K562 (cell line): ENCODE measurements around the gene CNPY4. TPM values are rescaled to one million over a fixed set of nuclear protein-coding genes. Genes with fewer than 3 reads are reported as not detected.

ENCODE experiments used
- PHTF2 ChIP-seq: fragments of 250-450 bp; sonication (Bioruptor Pico); IDR thresholded peaks from 2 replicates; pipeline ENCODE4 v1.5.0; 2021; ENCODE audit warnings: mild to moderate bottlenecking
- SAFB2 ChIP-seq: fragments of 200-400 bp; formaldehyde crosslinking; IDR thresholded peaks from 2 replicates; pipeline ENCODE4 v1.6.1; 2018; ENCODE audit warnings: borderline replicate concordance, low read length, low read depth, moderate library complexity; ENCODE audit not compliant: severe bottlenecking
- STAT5A ChIP-seq: IDR thresholded peaks from 2 replicates; pipeline ENCODE4 v1.6.1; 2012; ENCODE audit warnings: low read length, inconsistent platforms, borderline replicate concordance
- TEAD1 ChIP-seq, 2 experiments: fragments of 450-650 bp in 1 of 2; sonication (generic) in 1 of 2; formaldehyde crosslinking; IDR thresholded peaks; 2 replicates each; pipeline versions ENCODE4 v1.4.0 to v1.8.0; 2020 to 2022; ENCODE audit warnings: mild to moderate bottlenecking in 2 of 2, missing genetic modification reagents in 1 of 2
- TOE1 ChIP-seq, 2 experiments: fragments of 450-650 bp in 1 of 2; sonication (generic) in 1 of 2; formaldehyde crosslinking in 1 of 2; IDR thresholded peaks; 2 replicates each; pipeline versions ENCODE4 v1.7.1 to v1.8.0; 2016 to 2022; ENCODE audit warnings: borderline replicate concordance in 2 of 2, mild to moderate bottlenecking in 2 of 2, antibody characterized with exemption in 1 of 2, inconsistent platforms in 1 of 2, low read depth in 1 of 2, missing genetic modification reagents in 1 of 2, moderate library complexity in 1 of 2
- ZNF41 ChIP-seq: fragments of 250-450 bp; sonication (Bioruptor Pico); conservative IDR thresholded peaks from 2 replicates; pipeline ENCODE4 v1.4.0; 2020; ENCODE audit warnings: mild to moderate bottlenecking
- ZNF436 ChIP-seq: fragments of 250-450, 450-650 bp; sonication (Bioruptor Pico); formaldehyde crosslinking; IDR thresholded peaks from 2 replicates; pipeline ENCODE4 v1.7.0; 2020; ENCODE audit warnings: mild to moderate bottlenecking
- polyA plus RNA-seq, 8 experiments: library from polyadenylated mRNA; depleted of rRNA in 4 of 8; stranded (reverse) in 5 of 8; unstranded in 3 of 8; fragments of >200 nt; fragmentation: Nextera tagmentation in 2 of 8; fragmentation: Illumina TruSeq in 1 of 8; extraction: Ambion mirVana in 2 of 8; extraction: Trizol in 1 of 8; gene quantifications; 2 replicates each; pipeline versions ENCODE4 v1.2.1 to v1.2.3, GENCODE V29; 2011 to 2014; ENCODE audit warnings: inconsistent platforms in 1 of 8, missing spikeins in 1 of 8
- total RNA-seq, 7 experiments: library from RNA; depleted of rRNA in 6 of 7; stranded (reverse); fragments of >200 nt in 6 of 7; fragmentation: Illumina TruSeq in 2 of 7; extraction: Trizol in 2 of 7; gene quantifications; 2 replicates each; pipeline versions ENCODE4 v1.2.1 to v1.2.3, GENCODE V29; 2011 to 2021; ENCODE audit warnings: low replicate concordance in 1 of 7
- TF ChIP-seq, protein P1 (sequence below): fragments of 250-450 bp; sonication (Bioruptor Pico); IDR thresholded peaks from 2 replicates; pipeline ENCODE4 v1.5.1; 2021; ENCODE audit warnings: mild to moderate bottlenecking
- TF ChIP-seq, protein P2 (sequence below): sonication (generic); formaldehyde crosslinking; IDR thresholded peaks from 2 replicates; pipeline ENCODE4 v1.8.0; 2023; ENCODE audit warnings: missing genetic modification reagents, mild to moderate bottlenecking, borderline replicate concordance
- TF ChIP-seq, protein P3 (sequence below): fragments of 450-650 bp; IDR thresholded peaks from 2 replicates; pipeline ENCODE4 v1.6.1; 2018; ENCODE audit warnings: mild to moderate bottlenecking, low read depth; ENCODE audit not compliant: partially characterized antibody
- TF ChIP-seq, protein P4 (sequence below): fragments of 200-400 bp; formaldehyde crosslinking; IDR thresholded peaks from 2 replicates; pipeline ENCODE4 v1.6.1; 2017; ENCODE audit warnings: mild to moderate bottlenecking, low read depth, low read length, moderate library complexity

CNPY4 gene
- total and polyA plus RNA-seq, 9 of the 15 experiments (the other 6 are each of a cell fraction or from before 2014, with no cell fraction given) = 1.9 to 11.2 (median 7.0) TPM

DNA sequence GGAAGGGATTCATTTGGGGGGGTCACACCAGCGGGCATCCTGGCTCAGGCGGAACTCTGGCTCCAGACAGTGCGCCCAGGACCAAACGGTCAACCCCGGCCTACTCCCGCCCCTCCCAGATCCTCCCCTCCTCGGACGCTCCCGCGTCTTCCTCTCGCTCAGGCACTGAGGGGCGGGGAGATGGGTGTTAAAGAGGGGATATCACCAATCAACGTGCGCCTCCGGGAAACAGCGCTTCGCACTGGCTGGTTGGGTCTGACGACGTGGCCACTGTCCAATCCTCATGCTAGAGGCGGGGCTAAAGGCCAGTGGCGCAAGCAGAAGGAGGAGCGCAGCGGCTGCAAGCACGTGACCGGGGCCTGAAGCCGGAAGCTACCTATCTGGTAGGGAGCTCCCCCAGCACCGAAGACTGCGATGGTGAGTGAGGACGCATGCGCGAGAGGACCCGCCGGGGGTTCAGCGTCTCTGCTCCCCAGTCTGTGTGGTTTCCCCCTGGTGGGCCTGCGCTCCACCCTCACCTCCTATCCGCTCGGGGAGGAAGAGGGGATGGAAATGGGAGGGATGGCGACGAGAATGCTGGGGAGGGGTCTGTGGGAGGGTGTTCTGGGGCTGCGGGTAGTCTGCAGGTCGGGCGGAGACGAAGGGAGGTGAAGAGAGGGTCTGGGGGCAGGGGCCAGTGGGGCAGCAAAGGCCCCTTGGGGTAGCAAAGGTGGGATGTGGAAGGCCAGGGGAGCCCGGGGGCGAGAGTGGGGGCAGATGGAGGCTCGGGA is 29.3 kb downstream of the CNPY4 start, which contains the start of gene LAMTOR4 (continued):
- TF ChIP-seq, protein P1, sequence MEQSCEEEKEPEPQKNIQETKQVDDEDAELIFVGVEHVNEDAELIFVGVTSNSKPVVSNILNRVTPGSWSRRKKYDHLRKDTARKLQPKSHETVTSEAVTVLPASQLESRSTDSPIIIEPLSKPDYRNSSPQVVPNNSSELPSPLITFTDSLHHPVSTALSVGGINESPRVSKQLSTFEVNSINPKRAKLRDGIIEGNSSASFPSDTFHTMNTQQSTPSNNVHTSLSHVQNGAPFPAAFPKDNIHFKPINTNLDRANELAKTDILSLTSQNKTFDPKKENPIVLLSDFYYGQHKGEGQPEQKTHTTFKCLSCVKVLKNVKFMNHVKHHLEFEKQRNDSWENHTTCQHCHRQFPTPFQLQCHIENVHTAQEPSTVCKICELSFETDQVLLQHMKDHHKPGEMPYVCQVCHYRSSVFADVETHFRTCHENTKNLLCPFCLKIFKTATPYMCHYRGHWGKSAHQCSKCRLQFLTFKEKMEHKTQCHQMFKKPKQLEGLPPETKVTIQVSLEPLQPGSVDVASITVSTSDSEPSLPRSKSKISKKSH (CRISPR knock-in tag) = no peak
- TF ChIP-seq, protein P2, sequence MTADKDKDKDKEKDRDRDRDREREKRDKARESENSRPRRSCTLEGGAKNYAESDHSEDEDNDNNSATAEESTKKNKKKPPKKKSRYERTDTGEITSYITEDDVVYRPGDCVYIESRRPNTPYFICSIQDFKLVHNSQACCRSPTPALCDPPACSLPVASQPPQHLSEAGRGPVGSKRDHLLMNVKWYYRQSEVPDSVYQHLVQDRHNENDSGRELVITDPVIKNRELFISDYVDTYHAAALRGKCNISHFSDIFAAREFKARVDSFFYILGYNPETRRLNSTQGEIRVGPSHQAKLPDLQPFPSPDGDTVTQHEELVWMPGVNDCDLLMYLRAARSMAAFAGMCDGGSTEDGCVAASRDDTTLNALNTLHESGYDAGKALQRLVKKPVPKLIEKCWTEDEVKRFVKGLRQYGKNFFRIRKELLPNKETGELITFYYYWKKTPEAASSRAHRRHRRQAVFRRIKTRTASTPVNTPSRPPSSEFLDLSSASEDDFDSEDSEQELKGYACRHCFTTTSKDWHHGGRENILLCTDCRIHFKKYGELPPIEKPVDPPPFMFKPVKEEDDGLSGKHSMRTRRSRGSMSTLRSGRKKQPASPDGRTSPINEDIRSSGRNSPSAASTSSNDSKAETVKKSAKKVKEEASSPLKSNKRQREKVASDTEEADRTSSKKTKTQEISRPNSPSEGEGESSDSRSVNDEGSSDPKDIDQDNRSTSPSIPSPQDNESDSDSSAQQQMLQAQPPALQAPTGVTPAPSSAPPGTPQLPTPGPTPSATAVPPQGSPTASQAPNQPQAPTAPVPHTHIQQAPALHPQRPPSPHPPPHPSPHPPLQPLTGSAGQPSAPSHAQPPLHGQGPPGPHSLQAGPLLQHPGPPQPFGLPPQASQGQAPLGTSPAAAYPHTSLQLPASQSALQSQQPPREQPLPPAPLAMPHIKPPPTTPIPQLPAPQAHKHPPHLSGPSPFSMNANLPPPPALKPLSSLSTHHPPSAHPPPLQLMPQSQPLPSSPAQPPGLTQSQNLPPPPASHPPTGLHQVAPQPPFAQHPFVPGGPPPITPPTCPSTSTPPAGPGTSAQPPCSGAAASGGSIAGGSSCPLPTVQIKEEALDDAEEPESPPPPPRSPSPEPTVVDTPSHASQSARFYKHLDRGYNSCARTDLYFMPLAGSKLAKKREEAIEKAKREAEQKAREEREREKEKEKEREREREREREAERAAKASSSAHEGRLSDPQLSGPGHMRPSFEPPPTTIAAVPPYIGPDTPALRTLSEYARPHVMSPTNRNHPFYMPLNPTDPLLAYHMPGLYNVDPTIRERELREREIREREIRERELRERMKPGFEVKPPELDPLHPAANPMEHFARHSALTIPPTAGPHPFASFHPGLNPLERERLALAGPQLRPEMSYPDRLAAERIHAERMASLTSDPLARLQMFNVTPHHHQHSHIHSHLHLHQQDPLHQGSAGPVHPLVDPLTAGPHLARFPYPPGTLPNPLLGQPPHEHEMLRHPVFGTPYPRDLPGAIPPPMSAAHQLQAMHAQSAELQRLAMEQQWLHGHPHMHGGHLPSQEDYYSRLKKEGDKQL (CRISPR knock-in tag) = no peak
- TF ChIP-seq, protein P3, sequence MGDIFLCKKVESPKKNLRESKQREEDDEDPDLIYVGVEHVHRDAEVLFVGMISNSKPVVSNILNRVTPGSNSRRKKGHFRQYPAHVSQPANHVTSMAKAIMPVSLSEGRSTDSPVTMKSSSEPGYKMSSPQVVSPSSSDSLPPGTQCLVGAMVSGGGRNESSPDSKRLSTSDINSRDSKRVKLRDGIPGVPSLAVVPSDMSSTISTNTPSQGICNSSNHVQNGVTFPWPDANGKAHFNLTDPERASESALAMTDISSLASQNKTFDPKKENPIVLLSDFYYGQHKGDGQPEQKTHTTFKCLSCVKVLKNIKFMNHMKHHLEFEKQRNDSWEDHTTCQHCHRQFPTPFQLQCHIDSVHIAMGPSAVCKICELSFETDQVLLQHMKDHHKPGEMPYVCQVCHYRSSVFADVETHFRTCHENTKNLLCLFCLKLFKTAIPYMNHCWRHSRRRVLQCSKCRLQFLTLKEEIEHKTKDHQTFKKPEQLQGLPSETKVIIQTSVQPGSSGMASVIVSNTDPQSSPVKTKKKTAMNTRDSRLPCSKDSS = no peak
- TF ChIP-seq SAFB2 (no peak), TOE1 (IDR thresholded peaks at IDR 0.05; ENCODE audit: borderline replicate concordance) (peak; percentile 99), TOE1 (CRISPR knock-in tag; IDR thresholded peaks at IDR 0.05; ENCODE audit: borderline replicate concordance, low read depth) (no peak), PHTF2 (CRISPR knock-in tag) (no peak), TEAD1 (CRISPR knock-in tag; IDR thresholded peaks at IDR 0.05) (0 out of 4 replicates have a peak, but pooled peaks of 1 of the 2 experiments have one; percentile 53), ZNF436 (CRISPR knock-in tag) (no peak), STAT5A (no peak), ZNF41 (CRISPR knock-in tag) (no peak)
- TF ChIP-seq, protein P4, sequence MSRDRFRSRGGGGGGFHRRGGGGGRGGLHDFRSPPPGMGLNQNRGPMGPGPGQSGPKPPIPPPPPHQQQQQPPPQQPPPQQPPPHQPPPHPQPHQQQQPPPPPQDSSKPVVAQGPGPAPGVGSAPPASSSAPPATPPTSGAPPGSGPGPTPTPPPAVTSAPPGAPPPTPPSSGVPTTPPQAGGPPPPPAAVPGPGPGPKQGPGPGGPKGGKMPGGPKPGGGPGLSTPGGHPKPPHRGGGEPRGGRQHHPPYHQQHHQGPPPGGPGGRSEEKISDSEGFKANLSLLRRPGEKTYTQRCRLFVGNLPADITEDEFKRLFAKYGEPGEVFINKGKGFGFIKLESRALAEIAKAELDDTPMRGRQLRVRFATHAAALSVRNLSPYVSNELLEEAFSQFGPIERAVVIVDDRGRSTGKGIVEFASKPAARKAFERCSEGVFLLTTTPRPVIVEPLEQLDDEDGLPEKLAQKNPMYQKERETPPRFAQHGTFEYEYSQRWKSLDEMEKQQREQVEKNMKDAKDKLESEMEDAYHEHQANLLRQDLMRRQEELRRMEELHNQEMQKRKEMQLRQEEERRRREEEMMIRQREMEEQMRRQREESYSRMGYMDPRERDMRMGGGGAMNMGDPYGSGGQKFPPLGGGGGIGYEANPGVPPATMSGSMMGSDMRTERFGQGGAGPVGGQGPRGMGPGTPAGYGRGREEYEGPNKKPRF = no peak
